GM19035 (cell line): ENCODE results near the gene BMS1.
"Not testable (repeated sequence)": the region's sequence is repeated elsewhere in the genome, so short reads cannot be mapped to it uniquely, and the experiment has no call there.

Source experiments
- ATAC-seq: cut with Tn5 transposase; IDR thresholded peaks from one replicate; pipeline ENCODE4 v1.9.1; 2021; ENCODE audit not compliant: unreplicated experiment

Gene BMS1

GRCh38 chr10:42782446-42783180 is at the start of gene BMS1:
BMS1 (plus strand) TSS chr10:42782795; CDS start chr10:42784395, 1,600 bp downstream.
- ATAC-seq = peak; percentile 98

- no peak for ATAC-seq
Observed at GRCh38 chr10:42734536-42734935, 48.1 kb upstream of the BMS1 start.

DNA sequence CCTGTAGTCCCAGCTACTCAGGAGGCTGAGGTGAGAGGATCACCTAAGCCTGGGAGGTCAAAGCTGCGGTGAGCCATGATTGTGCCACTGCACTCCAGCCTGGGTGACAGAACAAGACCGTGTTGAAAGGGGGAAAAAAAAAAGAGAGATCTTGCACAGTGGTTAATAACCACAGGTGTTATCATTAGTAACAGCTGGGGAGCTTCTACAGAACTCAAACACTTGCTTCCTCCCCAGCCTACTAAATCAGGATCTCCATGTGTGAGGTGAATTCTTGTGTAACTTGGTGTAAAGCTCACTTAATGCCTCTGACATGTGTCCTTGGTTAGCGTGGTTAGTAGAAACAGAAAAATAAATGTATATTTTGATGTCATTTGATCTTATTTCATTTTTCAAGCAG is 43.9 kb upstream of the BMS1 start:
- no peak for ATAC-seq

- ATAC-seq = not testable (repeated sequence)
Observed at GRCh38 chr10:42741536-42741935, 41.1 kb upstream of the BMS1 start.

- no peak for ATAC-seq
Observed at GRCh38 chr10:42743697-42744096, 38.9 kb upstream of the BMS1 start.

- no peak for ATAC-seq
Observed at GRCh38 chr10:42744134-42744701, 38.4 kb upstream of the BMS1 start.

DNA sequence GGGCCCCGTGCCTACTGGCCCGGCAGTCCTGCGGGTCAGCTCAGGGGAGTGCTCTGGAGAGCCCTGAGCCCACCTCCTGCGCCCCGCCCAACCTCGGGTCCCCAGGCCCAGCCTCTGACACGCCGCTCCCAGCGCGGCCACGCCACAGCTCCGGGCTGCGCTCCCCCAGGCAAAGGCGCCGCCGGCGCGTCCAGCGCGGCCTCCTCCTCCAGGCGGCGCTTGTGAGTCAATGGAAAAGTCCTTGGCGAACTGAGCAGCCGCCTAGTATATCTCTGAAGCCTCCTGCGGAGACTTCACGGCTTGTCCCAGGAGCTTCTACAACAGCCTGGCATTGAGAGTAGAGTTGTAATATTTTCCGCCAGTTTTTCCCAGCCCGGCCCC is 29.5 kb upstream of the BMS1 start:
- ATAC-seq = peak; percentile 51

- ATAC-seq = no peak
Observed at GRCh38 chr10:42753507-42754154, 29.0 kb upstream of the BMS1 start.

- no peak for ATAC-seq
Observed at GRCh38 chr10:42754155-42755027, 28.2 kb upstream of the BMS1 start.

DNA sequence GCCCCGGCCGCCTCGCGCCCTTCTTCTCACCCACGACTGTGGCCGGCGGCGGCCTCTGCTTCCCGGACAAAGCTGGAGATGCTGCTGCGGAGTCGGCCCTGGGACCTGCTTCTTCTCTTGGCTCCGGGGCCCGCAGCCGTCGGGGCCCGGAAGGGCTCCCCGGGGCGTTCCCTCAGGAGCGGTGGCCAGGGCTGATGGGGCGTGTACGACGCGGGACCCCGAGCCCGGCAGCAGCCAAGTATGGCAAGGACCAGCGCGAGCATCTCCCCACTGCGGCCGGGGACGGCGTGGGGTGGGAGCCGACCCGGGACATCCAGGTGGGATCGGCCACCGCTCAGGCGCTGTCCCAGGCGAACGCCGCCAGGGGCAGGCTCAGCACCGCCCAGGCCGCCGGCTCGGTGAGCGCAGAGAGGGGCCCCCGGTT is 27.6 kb upstream of the BMS1 start:
- ATAC-seq = no peak

GRCh38 chr10:42755556-42756093 is 27.0 kb upstream of the BMS1 start:
- ATAC-seq = no peak

GRCh38 chr10:42767906-42768305 is 14.7 kb upstream of the BMS1 start:
- no peak for ATAC-seq

DNA sequence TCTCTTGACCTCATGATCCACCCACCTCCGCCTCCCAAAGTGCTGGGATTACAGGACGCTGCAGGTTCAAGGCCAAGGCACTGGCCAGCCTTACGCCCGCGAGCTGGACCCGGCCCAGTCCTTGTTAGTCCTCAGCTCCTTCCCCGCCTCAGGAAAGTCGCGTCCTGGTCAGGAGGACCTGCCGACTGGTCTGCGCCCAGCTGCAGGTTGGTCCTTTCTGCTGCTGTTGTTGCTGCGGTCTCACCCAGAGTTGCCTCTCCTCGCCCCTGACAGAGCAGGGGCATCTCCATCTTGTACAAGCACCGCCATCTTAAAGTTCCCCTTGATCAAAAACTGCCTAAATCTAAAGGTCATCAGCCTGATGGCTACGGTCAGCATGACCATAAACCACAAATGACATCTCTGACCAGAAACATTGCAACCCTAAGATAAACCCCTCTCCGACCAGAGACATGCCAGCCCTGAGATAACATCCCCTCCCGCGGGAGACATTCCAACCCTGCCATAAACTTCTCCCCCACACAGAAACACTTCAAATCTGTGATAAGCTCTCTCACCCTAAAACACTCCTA is 13.9 kb upstream of the BMS1 start:
- no peak for ATAC-seq

- ATAC-seq = no peak
Observed at GRCh38 chr10:42769173-42769572, 13.4 kb upstream of the BMS1 start.

DNA sequence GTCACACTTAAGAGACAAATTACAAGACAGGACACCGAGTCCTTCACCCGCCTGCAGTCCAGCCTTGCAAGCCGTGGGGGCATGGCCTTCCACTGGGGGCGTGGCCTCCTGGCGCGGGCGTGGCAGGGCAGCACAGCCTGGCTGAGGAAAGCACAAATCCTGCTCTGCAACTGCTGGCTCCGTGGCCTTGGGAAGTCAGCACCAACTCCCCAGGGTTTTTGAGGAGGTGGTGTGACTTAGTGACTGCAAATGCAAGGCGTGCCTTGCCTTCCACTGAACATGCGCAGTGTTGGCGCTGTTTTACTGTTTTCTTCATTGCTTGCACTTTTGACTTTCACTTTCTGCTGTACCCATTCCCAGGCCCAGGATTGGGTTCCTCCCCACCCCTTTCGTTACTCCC is 12.9 kb upstream of the BMS1 start:
- ATAC-seq = no peak

GRCh38 chr10:42776681-42777080 is 5.9 kb upstream of the BMS1 start:
- no peak for ATAC-seq

DNA sequence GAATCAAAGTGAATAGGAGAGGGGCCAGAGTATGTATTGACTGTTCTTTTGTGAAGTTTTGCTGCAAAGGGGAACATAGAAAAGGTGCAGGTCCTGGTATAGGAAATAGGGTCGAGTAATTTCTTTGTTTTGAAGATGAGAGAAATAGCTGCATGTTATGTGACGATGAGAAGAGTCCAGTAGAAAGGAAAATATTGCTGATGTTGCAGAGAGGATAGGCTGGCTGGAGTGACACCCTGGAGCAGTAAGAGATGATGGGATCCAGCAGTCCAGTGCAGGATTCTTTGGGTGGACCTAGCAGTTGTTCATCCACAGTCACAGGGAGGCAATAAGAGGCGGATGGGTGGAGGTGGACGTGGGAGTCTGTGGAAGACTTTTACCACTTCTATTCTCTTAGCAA is 2.1 kb upstream of the BMS1 start:
- ATAC-seq = no peak

- ATAC-seq = peak; percentile 5
Observed at GRCh38 chr10:42781893-42782445, 626 bp upstream of the BMS1 start.

GRCh38 chr10:42783181-42783549 is 570 bp downstream of the BMS1 start:
- peak; percentile 3 for ATAC-seq

GRCh38 chr10:42785759-42786158 is 3.2 kb downstream of the BMS1 start:
- ATAC-seq = no peak

GRCh38 chr10:42790835-42791234 is 8.2 kb downstream of the BMS1 start:
- ATAC-seq = no peak
